ENCODE data around the gene AWAT1. TPM values are rescaled to one million over a fixed set of nuclear protein-coding genes. Genes with fewer than 3 reads are reported as not detected.

The AWAT1 gene
- total and polyA plus RNA-seq, 4 donors = not detected

- Histone ChIP-seq H3K36me3 (ENCODE audit: control insufficient read depth in 4 of 4, insufficient read depth in 3 of 4, low read depth in 1 of 4, low read length in 3 of 4) (no peaks in the 10 kb centered on the region), H3K27me3 (ENCODE audit: control insufficient read depth in 4 of 4, insufficient read depth in 4 of 4, low read length in 3 of 4) (no peaks in the 10 kb centered on the region), H3K4me1 (ENCODE audit: control insufficient read depth in 4 of 4, insufficient read depth in 4 of 4, low read length in 3 of 4) (no peaks in the 10 kb centered on the region), H3K9ac (ENCODE audit: low read depth in 1 of 2, low read length in 2 of 2) (no peak within 1 kb of the TSS), H3K27ac (ENCODE audit: low read depth in 1 of 2, low read length in 2 of 2) (no peak within 1 kb of the TSS), H3K9me3 (ENCODE audit: control insufficient read depth in 4 of 4, low read length in 3 of 4) (no peaks in the 10 kb centered on the region), H3K4me3 (ENCODE audit: low read depth in 1 of 3, low read length in 3 of 3) (no peak within 1 kb of the TSS)
- 91% methylated on average over 4 of the region's 4 CpGs for WGBS
- TF ChIP-seq FOXA1 (IDR thresholded peaks at IDR 0.05) (no peak), RXRA (IDR thresholded peaks at IDR 0.05) (no peak), TAF1 (conservative IDR thresholded peaks at IDR 0.05) (no peak), YY1 (IDR thresholded peaks at IDR 0.05) (no peak), ZBTB33 (IDR thresholded peaks at IDR 0.05) (no peak), EGR1 (IDR thresholded peaks at IDR 0.05; ENCODE audit: low read depth in 2 of 2) (no peak), GABPA (IDR thresholded peaks at IDR 0.05 in 1 of 2, conservative IDR thresholded peaks at IDR 0.05 in 1 of 2) (no peak), HNF4A (conservative IDR thresholded peaks at IDR 0.05) (no peak), FOXA2 (IDR thresholded peaks at IDR 0.05) (no peak), MAX (IDR thresholded peaks at IDR 0.05) (no peak), CTCF (IDR thresholded peaks at IDR 0.05; ENCODE audit: low read depth, low read length, missing input control) (no peak), NR2F2 (IDR thresholded peaks at IDR 0.05) (no peak), RAD21 (IDR thresholded peaks at IDR 0.05) (no peak), JUND (IDR thresholded peaks at IDR 0.05) (no peak), SP1 (IDR thresholded peaks at IDR 0.05) (no peak), REST (IDR thresholded peaks at IDR 0.05) (no peak), ATF3 (IDR thresholded peaks at IDR 0.05) (no peak), HNF4G (IDR thresholded peaks at IDR 0.05) (no peak)
- no peak for DNase-seq (ENCODE audit: low spot score)
These were observed 25.6 kb downstream of the AWAT1 start, which contains the start of gene P2RY4 for GRCh38 chrX:70260104-70260503. Gene P2RY4, minus strand, starts transcription at chrX:70260204. Its CDS starts 580 bp downstream, at chrX:70259624.

Measured in liver (tissue), 9 donors.